CD4-positive, alpha-beta T cell treated with Interleukin-6 at 100 ng/mL for 8 hours (primary cell): ENCODE results near the gene ASTN1.

ENCODE experiments used
- DNase-seq: peaks from one replicate; pipeline ENCODE4 v3.0.0-alpha.2; 2020; ENCODE audit warnings: mixed read lengths, low spot score

ASTN1 gene

GRCh38 chr1:176837708-176838107 is 326.8 kb downstream of the ASTN1 start:
- DNase-seq: no peak

- no peak for DNase-seq
Measured at GRCh38 chr1:176831150-176831549, 333.4 kb downstream of the ASTN1 start.

- no peak for DNase-seq
Measured at GRCh38 chr1:176829261-176829660, 335.3 kb downstream of the ASTN1 start.

GRCh38 chr1:176826265-176826664 is 338.2 kb downstream of the ASTN1 start:
- no peak for DNase-seq

GRCh38 chr1:176820391-176821031 is 344.0 kb downstream of the ASTN1 start:
- DNase-seq: no peak

GRCh38 chr1:176816232-176816631 is 348.3 kb downstream of the ASTN1 start:
- no peak for DNase-seq

GRCh38 chr1:176815621-176816020 is 348.9 kb downstream of the ASTN1 start:
- DNase-seq: no peak

- DNase-seq: no peak
Measured at GRCh38 chr1:176811511-176812288, 352.8 kb downstream of the ASTN1 start.

GRCh38 chr1:176809292-176809691 is 355.2 kb downstream of the ASTN1 start:
- no peak for DNase-seq
